CD14-positive monocyte (primary cell): Measurements from ENCODE around the gene MYO1E. TPM values are rescaled to one million over a fixed set of nuclear protein-coding genes. Genes with fewer than 3 reads are reported as not detected.

Experiments used
- DNase-seq, 3 donors: peaks; one replicate each; pipeline ENCODE4 v3.0.0-alpha.2; 2011 to 2022
- H2AFZ ChIP-seq: 2 replicates; pipeline ENCODE4 v1.6.0; 2012; ENCODE audit warnings: mild to moderate bottlenecking, low read depth, low read length, inconsistent platforms; ENCODE audit not compliant: insufficient read depth, poor library complexity, severe bottlenecking
- H3K27ac ChIP-seq, 2 donors: 1 replicate in 1 of 2; 2 replicates in 1 of 2; pipeline ENCODE4 v1.5.1; 2012 to 2013; ENCODE audit warnings: low read length in 2 of 2, control low read depth in 1 of 2, inconsistent platforms in 1 of 2, low read depth in 1 of 2, mild to moderate bottlenecking in 1 of 2
- H3K27me3 ChIP-seq, 2 donors: one replicate each; pipeline versions ENCODE4 v1.6.0 to v1.6.1; 2011 to 2013; ENCODE audit warnings: low read length in 2 of 2; ENCODE audit not compliant: control insufficient read depth in 2 of 2, insufficient read depth in 2 of 2
- H3K36me3 ChIP-seq, 2 donors: replicated peaks in 1 of 2; 1 replicate in 1 of 2; 2 replicates in 1 of 2; pipeline versions ENCODE4 v1.5.1 to v1.6.1; 2012 to 2013; ENCODE audit warnings: low read length in 2 of 2, control low read depth in 1 of 2, inconsistent platforms in 1 of 2, mild to moderate bottlenecking in 1 of 2; ENCODE audit not compliant: insufficient read depth in 2 of 2, control insufficient read depth in 1 of 2
- H3K4me1 ChIP-seq, 2 donors: 1 replicate in 1 of 2; 2 replicates in 1 of 2; pipeline versions ENCODE4 v1.5.1 to v1.6.1; 2012 to 2013; ENCODE audit warnings: low read length in 2 of 2, control low read depth in 1 of 2, inconsistent platforms in 1 of 2, mild to moderate bottlenecking in 1 of 2, moderate library complexity in 1 of 2; ENCODE audit not compliant: insufficient read depth in 2 of 2, control insufficient read depth in 1 of 2
- H3K4me2 ChIP-seq: replicated peaks from 2 replicates; pipeline ENCODE3; 2012; ENCODE audit warnings: low read length, moderate library complexity, mild to moderate bottlenecking; ENCODE audit not compliant: poor library complexity, severe bottlenecking; ENCODE audit errors: extremely low read depth
- H3K4me3 ChIP-seq, 3 experiments: fragments of 200-600 bp in 1 of 3; sonication (generic) in 1 of 3; replicated peaks in 1 of 3; 1 replicate in 2 of 3; 2 replicates in 1 of 3; pipeline ENCODE4 v1.5.1; 2011 to 2013; ENCODE audit warnings: low read length in 3 of 3, mild to moderate bottlenecking in 3 of 3, control low read depth in 2 of 3, low read depth in 2 of 3, inconsistent platforms in 1 of 3, moderate library complexity in 1 of 3
- H3K79me2 ChIP-seq: 2 replicates; pipeline ENCODE4 v1.6.0; 2012; ENCODE audit warnings: mild to moderate bottlenecking, control low read depth, inconsistent platforms, low read length, moderate library complexity; ENCODE audit not compliant: insufficient read depth
- H3K9ac ChIP-seq: 2 replicates; pipeline ENCODE4 v1.6.0; 2017; ENCODE audit warnings: low read length, mild to moderate bottlenecking; ENCODE audit not compliant: insufficient read depth, poor library complexity, severe bottlenecking
- H3K9me3 ChIP-seq, 2 donors: replicated peaks in 1 of 2; 1 replicate in 1 of 2; 2 replicates in 1 of 2; pipeline versions ENCODE4 v1.5.1 to v1.6.1; 2012 to 2013; ENCODE audit warnings: low read length in 2 of 2, control low read depth in 1 of 2; ENCODE audit not compliant: control insufficient read depth in 1 of 2, insufficient read depth in 1 of 2
- H4K20me1 ChIP-seq: 2 replicates; pipeline ENCODE4 v1.6.0; 2012; ENCODE audit warnings: mild to moderate bottlenecking, low read length, control low read depth, moderate library complexity; ENCODE audit not compliant: insufficient read depth
- H3K27ac Mint-ChIP-seq, 7 donors: one replicate each; pipeline ENCODE4 v1.8.0; 2020; ENCODE audit warnings: mild to moderate bottlenecking in 7 of 7, mixed read lengths in 7 of 7, moderate library complexity in 6 of 7, inconsistent platforms in 2 of 7
- H3K27me3 Mint-ChIP-seq, 3 donors: one replicate each; pipeline ENCODE4 v1.8.0; 2021 to 2022; ENCODE audit warnings: low read depth in 3 of 3, mild to moderate bottlenecking in 3 of 3, mixed read lengths in 3 of 3, moderate library complexity in 3 of 3, inconsistent platforms in 1 of 3
- H3K36me3 Mint-ChIP-seq, 2 donors: one replicate each; pipeline ENCODE4 v1.8.0; 2020; ENCODE audit warnings: mixed read lengths in 2 of 2, inconsistent platforms in 1 of 2, mild to moderate bottlenecking in 1 of 2
- H3K4me1 Mint-ChIP-seq: one replicate; pipeline ENCODE4 v1.8.0; 2020; ENCODE audit warnings: mild to moderate bottlenecking, mixed read lengths
- H3K4me3 Mint-ChIP-seq, 2 donors: one replicate each; pipeline ENCODE4 v1.8.0; 2020; ENCODE audit warnings: mild to moderate bottlenecking in 2 of 2, mixed read lengths in 2 of 2, moderate library complexity in 1 of 2
- H3K9me3 Mint-ChIP-seq, 7 donors: one replicate each; pipeline ENCODE4 v1.8.0; 2020 to 2022; ENCODE audit warnings: mixed read lengths in 7 of 7, mild to moderate bottlenecking in 6 of 7, moderate library complexity in 6 of 7, inconsistent platforms in 2 of 7
- CTCF ChIP-seq: fragments of 200-600 bp; IDR thresholded peaks from one replicate; pipeline ENCODE4 v1.8.0; 2022; ENCODE audit warnings: antibody characterized with exemption, mild to moderate bottlenecking
- WGBS: methylation state at CpG from one replicate; pipeline ENCODE4 v1.1.5; 2013; ENCODE audit warnings: missing lambda C conversion rate; ENCODE audit not compliant: insufficient coverage; 5-methylcytosine and 5-hydroxymethylcytosine counted together
- intact Hi-C, 2 donors: fragments of 100-400 bp; cut with micrococcal nuclease; formaldehyde crosslinking; loops; one replicate each; pipeline versions ENCODE4 v1.15.0 to v1.15.1; 2023
- polyA plus RNA-seq, 3 donors: library from polyadenylated mRNA; depleted of rRNA in 1 of 3; unstranded in 2 of 3; stranded (reverse) in 1 of 3; fragments of 300-500 nt in 2 of 3; fragments of >200 nt in 1 of 3; fragmentation: Illumina TruSeq in 2 of 3; gene quantifications; 1 replicate in 2 of 3; 2 replicates in 1 of 3; pipeline ENCODE4 v1.2.3, GENCODE V29; 2012 to 2021

The MYO1E gene
- polyA plus RNA-seq, 3 donors = 5.5 to 16.2 (median 6.2) TPM

- H3K36me3 Mint-ChIP-seq = peaks cover 5 to 15% of the 10 kb centered on the region in 2 donors
- intact Hi-C loops = loop anchor here in 1 of 2 donors (2.0 kb wide), 1 partner anchor 245 kb away; no protein-coding TSS in a partner anchor
- Histone ChIP-seq H3K9me3 (no peaks in the 10 kb centered on the region), H3K4me2 (no peak overlapping the region), H3K27ac (no peak overlapping the region), H3K4me3 (no peak overlapping the region), H3K79me2 (no peaks in the 10 kb centered on the region), H3K36me3 (no peaks in the 10 kb centered on the region), H3K27me3 (no peaks in the 10 kb centered on the region), H2AFZ (no peak overlapping the region), H4K20me1 (peaks cover 4% of the 10 kb centered on the region), H3K9ac (no peak overlapping the region), H3K4me1 (peaks cover 4 to 10% of the 10 kb centered on the region in 2 donors)
- TF ChIP-seq CTCF = peak; percentile 70
- peaks cover 11% of the 10 kb centered on the region for H3K4me1 Mint-ChIP-seq
- DNase-seq = peak; percentile 34 to 54 (median 52)
- H3K27ac Mint-ChIP-seq = no peak overlapping the region
- no peaks in the 10 kb centered on the region for H3K9me3 Mint-ChIP-seq
- H3K4me3 Mint-ChIP-seq = no peak overlapping the region
- WGBS = 0% methylated on average over 1 of the region's 2 CpGs
- no peaks in the 10 kb centered on the region for H3K27me3 Mint-ChIP-seq
Measured at GRCh38 chr15:59247364-59247763, 125.3 kb downstream of the MYO1E start.

GRCh38 chr15:59245559-59245958 is 127.1 kb downstream of the MYO1E start:
- Mint-ChIP-seq H3K27ac (no peak overlapping the region), H3K36me3 (peaks cover 15 to 21% of the 10 kb centered on the region in 2 donors), H3K27me3 (no peaks in the 10 kb centered on the region), H3K4me1 (peaks cover 2% of the 10 kb centered on the region), H3K4me3 (no peak overlapping the region), H3K9me3 (peaks cover 0 to 2% (median 0%) of the 10 kb centered on the region in 7 donors)
- Histone ChIP-seq H3K9me3 (no peaks in the 10 kb centered on the region), H3K27me3 (no peaks in the 10 kb centered on the region), H4K20me1 (peaks cover 2% of the 10 kb centered on the region), H3K9ac (no peak overlapping the region), H3K79me2 (no peaks in the 10 kb centered on the region), H3K4me3 (no peak overlapping the region), H3K4me1 (no peaks in the 10 kb centered on the region), H3K27ac (no peak overlapping the region), H3K4me2 (no peak overlapping the region), H3K36me3 (no peaks in the 10 kb centered on the region), H2AFZ (no peak overlapping the region)
- intact Hi-C loops = no loop called here
- no CpG with 5 or more reads among the region's 2 CpGs for WGBS
- DNase-seq = no peak
- no peak for TF ChIP-seq CTCF
